ENCODE results near the gene EXT2.

GRCh38 chr11:44221992-44222391 lies 126.5 kb downstream of the EXT2 start:
- TF ChIP-seq SUZ12 (IDR thresholded peaks at IDR 0.05) (no peak), BHLHE40 (IDR thresholded peaks at IDR 0.05; ENCODE audit: borderline replicate concordance) (no peak), PKNOX1 (IDR thresholded peaks at IDR 0.05) (no peak), TARDBP (IDR thresholded peaks at IDR 0.05) (no peak), SP1 (IDR thresholded peaks at IDR 0.05) (no peak), FOXM1 (IDR thresholded peaks at IDR 0.05; ENCODE audit: borderline replicate concordance) (no peak), ELF4 (IDR thresholded peaks at IDR 0.05) (no peak), ZNF384 (IDR thresholded peaks at IDR 0.05) (no peak), FOXK2 (IDR thresholded peaks at IDR 0.05) (no peak), NFRKB (IDR thresholded peaks at IDR 0.05) (no peak), HDGF (IDR thresholded peaks at IDR 0.05; ENCODE audit: borderline replicate concordance) (no peak)

Measured in HEK293T (cell line).